IMR-90 (cell line): ENCODE results near the gene AWAT2. TPM values are rescaled to one million over a fixed set of nuclear protein-coding genes. Genes with fewer than 3 reads are reported as not detected.

ENCODE experiments used
- ATAC-seq: fragments of 200-7000 bp; cut with Tn5 transposase; 2 replicates; pipeline ENCODE4 v1.9.1; 2020; ENCODE audit warnings: low read depth, mild to moderate bottlenecking, moderate library complexity
- BruUV-seq: library from RNA; stranded (reverse); fragments of 400-500 nt; replicated peaks from 2 replicates; lab custom pipeline; 2021; lab: Mats Ljungman, UMichigan
- CTCF ChIA-PET: fragments of 300-600 bp; formaldehyde crosslinking; extraction: SDS; loops from one replicate; lab custom pipeline; 2021; ENCODE audit warnings: antibody characterized with exemption; lab: Yijun Ruan, JAX
- POLR2A ChIA-PET: fragments of 300-600 bp; sonication (Branson Sonifier 250); formaldehyde crosslinking; loops from one replicate; lab custom pipeline; 2022; ENCODE audit warnings: antibody characterized with exemption; ENCODE audit not compliant: unreplicated experiment; lab: Charles Lee
- DNase-seq: peaks from one replicate; pipeline ENCODE4 v3.0.0; 2013
- H2AFZ ChIP-seq: replicated peaks from 2 replicates; pipeline ENCODE3; 2013; ENCODE audit warnings: low read length, mild to moderate bottlenecking; ENCODE audit not compliant: poor library complexity
- H2AK5ac ChIP-seq: 2 replicates; pipeline ENCODE4 v1.6.1; 2013; ENCODE audit warnings: low read depth, low read length, inconsistent platforms
- H2AK9ac ChIP-seq: replicated peaks from 2 replicates; pipeline ENCODE3; 2013; ENCODE audit warnings: mild to moderate bottlenecking, low read depth, low read length, moderate library complexity; ENCODE audit not compliant: poor library complexity
- H2BK120ac ChIP-seq: 2 replicates; pipeline ENCODE4 v1.6.1; 2013; ENCODE audit warnings: low read depth, low read length, inconsistent platforms
- H2BK15ac ChIP-seq: 3 replicates; pipeline ENCODE4 v1.6.1; 2013; ENCODE audit warnings: low read depth, low read length, inconsistent platforms
- H2BK20ac ChIP-seq: 2 replicates; pipeline ENCODE4 v1.6.1; 2013; ENCODE audit warnings: low read depth, mild to moderate bottlenecking, inconsistent platforms, low read length, moderate library complexity
- H2BK5ac ChIP-seq: 2 replicates; pipeline ENCODE4 v1.6.1; 2013; ENCODE audit warnings: mild to moderate bottlenecking, low read depth, low read length, inconsistent platforms; ENCODE audit not compliant: poor library complexity, severe bottlenecking
- H3K14ac ChIP-seq: replicated peaks from 2 replicates; pipeline ENCODE4 v1.6.1; 2013; ENCODE audit warnings: low read depth, low read length, inconsistent platforms
- H3K18ac ChIP-seq: 2 replicates; pipeline ENCODE4 v1.6.1; 2013; ENCODE audit warnings: low read depth, low read length, control low read depth
- H3K23ac ChIP-seq: 2 replicates; pipeline ENCODE4 v1.6.1; 2013; ENCODE audit warnings: low read depth, low read length, inconsistent platforms
- H3K27ac ChIP-seq: 2 replicates; pipeline ENCODE4 v1.5.1; 2013; ENCODE audit warnings: mild to moderate bottlenecking, control low read depth, low read length; ENCODE audit not compliant: insufficient read depth
- H3K27me3 ChIP-seq: 2 replicates; pipeline ENCODE4 v1.6.1; 2013; ENCODE audit warnings: low read length; ENCODE audit not compliant: control insufficient read depth, insufficient read depth
- H3K36me3 ChIP-seq: 2 replicates; pipeline ENCODE4 v1.6.1; 2013; ENCODE audit warnings: low read length, mixed read lengths; ENCODE audit not compliant: control insufficient read depth, insufficient read depth
- H3K4ac ChIP-seq: 2 replicates; pipeline ENCODE4 v1.6.1; 2013; ENCODE audit warnings: low read depth, low read length, inconsistent platforms
- H3K4me1 ChIP-seq: 2 replicates; pipeline ENCODE4 v1.6.1; 2013; ENCODE audit warnings: low read length, mixed read lengths; ENCODE audit not compliant: control insufficient read depth, insufficient read depth
- H3K4me2 ChIP-seq: 2 replicates; pipeline ENCODE4 v1.6.1; 2013; ENCODE audit warnings: low read depth, mild to moderate bottlenecking, control low read depth, low read length, moderate library complexity
- H3K4me3 ChIP-seq: 2 replicates; pipeline ENCODE4 v1.5.1; 2013; ENCODE audit warnings: low read depth, mild to moderate bottlenecking, control low read depth, low read length, moderate library complexity; ENCODE audit not compliant: insufficient read depth
- H3K56ac ChIP-seq: 2 replicates; pipeline ENCODE4 v1.6.1; 2013; ENCODE audit warnings: low read length, inconsistent platforms; ENCODE audit not compliant: insufficient read depth; ENCODE audit errors: extremely low read depth
- H3K79me1 ChIP-seq, 2 experiments: 2 replicates each; pipeline ENCODE4 v1.6.1; 2013; ENCODE audit warnings: low read length in 2 of 2, inconsistent platforms in 1 of 2, low read depth in 1 of 2
- H3K9ac ChIP-seq: 2 replicates; pipeline ENCODE4 v1.6.1; 2013; ENCODE audit warnings: low read depth, low read length, control low read depth
- H3K9me1 ChIP-seq: 2 replicates; pipeline ENCODE4 v1.6.1; 2013; ENCODE audit warnings: low read length, inconsistent platforms; ENCODE audit not compliant: insufficient read depth
- H3K9me3 ChIP-seq: 2 replicates; pipeline ENCODE4 v1.6.1; 2013; ENCODE audit warnings: low read length; ENCODE audit not compliant: control insufficient read depth, insufficient read depth
- H4K20me1 ChIP-seq: 2 replicates; pipeline ENCODE4 v1.6.1; 2013; ENCODE audit warnings: low read length, inconsistent platforms; ENCODE audit not compliant: insufficient read depth
- H4K5ac ChIP-seq: 2 replicates; pipeline ENCODE4 v1.6.1; 2013; ENCODE audit warnings: mild to moderate bottlenecking, low read depth, low read length, control low read depth
- H4K8ac ChIP-seq, 2 experiments: 2 replicates each; pipeline ENCODE4 v1.6.1; 2013; ENCODE audit warnings: low read depth in 2 of 2, low read length in 2 of 2, control low read depth in 1 of 2, inconsistent platforms in 1 of 2
- H4K91ac ChIP-seq: 2 replicates; pipeline ENCODE4 v1.6.1; 2013; ENCODE audit warnings: low read depth, low read length, inconsistent platforms; ENCODE audit not compliant: insufficient read depth
- CHD1 ChIP-seq: IDR thresholded peaks from 2 replicates; pipeline ENCODE4 v1.6.1; 2012; ENCODE audit warnings: low read depth, low read length, improper control_type of control experiment
- MAFK ChIP-seq: IDR thresholded peaks from 2 replicates; pipeline ENCODE4 v1.6.1; 2012; ENCODE audit warnings: low read depth, low read length, improper control_type of control experiment
- WGBS, 2 experiments: methylation state at CpG; one replicate each; pipeline versions ENCODE4 v1.1.5 to v1.1.7; 2013; ENCODE audit warnings: missing lambda C conversion rate in 2 of 2; ENCODE audit not compliant: insufficient read length in 1 of 2; ENCODE audit errors: extremely low coverage in 2 of 2; 5-methylcytosine and 5-hydroxymethylcytosine counted together
- dilution Hi-C: fragments of 300-500 bp; cut with HindIII; formaldehyde crosslinking; loops from one replicate; pipeline ENCODE4 v1.14.3; 2018; ENCODE audit warnings: low sequenced_read_pairs; ENCODE audit not compliant: unreplicated experiment
- in situ Hi-C: fragments of 300-500 bp; cut with MboI; formaldehyde crosslinking; loops from 3 replicates; pipeline ENCODE4 v1.14.3; 2019; ENCODE audit warnings: low sequenced_read_pairs, inconsistent platforms, mixed read lengths
- intact Hi-C: fragments of 100-400 bp; cut with micrococcal nuclease; formaldehyde crosslinking; loops from 2 replicates; pipeline ENCODE4 v1.10.0; 2022
- polyA plus RNA-seq, 3 experiments: library from polyadenylated mRNA; depleted of rRNA; stranded (reverse); fragments of >200 nt; gene quantifications; 2 replicates each; pipeline ENCODE4 v1.2.3, GENCODE V29; 2012; ENCODE audit warnings: low replicate concordance in 1 of 3
- total RNA-seq: library from RNA; depleted of rRNA; stranded (reverse); fragments of >200 nt; gene quantifications from 2 replicates; pipeline ENCODE4 v1.2.3, GENCODE V29; 2012

The AWAT2 gene
- total and polyA plus RNA-seq, 2 of the 4 experiments (the other 2 are of a cell fraction) = under 0.01 TPM; not detected in 1

- Histone ChIP-seq H3K36me3 (no peaks in the 10 kb centered on the region), H2AK9ac (no peak overlapping the region), H2BK5ac (no peak overlapping the region), H2BK15ac (no peak overlapping the region), H2AK5ac (no peak overlapping the region), H3K14ac (no peak overlapping the region), H4K5ac (no peak overlapping the region), H4K8ac (no peak overlapping the region), H3K27ac (no peak overlapping the region), H2AFZ (no peak overlapping the region), H2BK120ac (no peak overlapping the region), H3K4me1 (no peaks in the 10 kb centered on the region), H4K20me1 (no peaks in the 10 kb centered on the region), H2BK20ac (no peak overlapping the region), H3K9me3 (no peaks in the 10 kb centered on the region), H3K79me1 (no peaks in the 10 kb centered on the region), H3K27me3 (peaks cover 9% of the 10 kb centered on the region), H3K4ac (no peak overlapping the region), H4K91ac (no peak overlapping the region), H3K4me3 (no peak overlapping the region), H3K18ac (no peak overlapping the region), H3K4me2 (no peak overlapping the region), H3K9ac (no peak overlapping the region), H3K23ac (no peak overlapping the region), H3K9me1 (no peaks in the 10 kb centered on the region), H3K56ac (no peak overlapping the region)
- no peak for ATAC-seq
- in situ Hi-C loops (no loop called here), dilution Hi-C loops (no loop called here), intact Hi-C loops (no loop called here)
- no peak for DNase-seq
- WGBS, 2 experiments = 38% methylated on average over 1 of the region's 5 CpGs; no CpG with 5 or more reads in 1 of the 2 experiments
- no TSS peak for BruUV-seq
- TF ChIP-seq MAFK = no peak
- no peak for TF ChIP-seq CHD1
- CTCF ChIA-PET = no interaction called here
- POLR2A ChIA-PET = no interaction called here
Observed at GRCh38 chrX:70054391-70054790, 4.7 kb upstream of the AWAT2 start.
